Astrocyte (in vitro differentiated cells and primary cell): Measurements from ENCODE around the gene SLC8A2.

Experiments
- EZH2 ChIP-seq: IDR thresholded peaks from 2 replicates; pipeline ENCODE4 v1.6.1; 2012; ENCODE audit warnings: mild to moderate bottlenecking, low read length, inconsistent platforms; ENCODE audit not compliant: insufficient read depth
- TF ChIP-seq, protein P1 (sequence below): IDR thresholded peaks from 2 replicates; pipeline ENCODE4 v1.5.1; 2011; ENCODE audit warnings: low read depth, mild to moderate bottlenecking, inconsistent platforms, low read length, moderate library complexity; ENCODE audit not compliant: insufficient read depth

DNA sequence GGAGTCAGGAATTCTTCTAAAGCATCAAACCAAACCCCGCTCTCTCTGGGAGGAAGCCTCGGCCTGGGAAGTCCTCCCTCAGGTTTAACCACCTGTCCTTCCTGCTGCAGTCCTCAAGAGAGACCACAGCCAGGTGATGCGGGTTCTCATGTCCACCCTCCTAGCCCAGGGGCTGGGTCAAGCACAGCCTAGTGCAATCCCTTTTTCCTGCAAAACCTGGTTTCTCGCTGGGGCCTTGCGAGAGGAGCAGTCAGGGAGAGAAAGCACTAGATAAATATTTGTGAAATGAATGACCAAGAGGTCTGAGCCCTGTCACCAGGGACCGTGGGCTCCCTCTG lies 2.4 kb downstream of the SLC8A2 start:
- TF ChIP-seq, protein P1, sequence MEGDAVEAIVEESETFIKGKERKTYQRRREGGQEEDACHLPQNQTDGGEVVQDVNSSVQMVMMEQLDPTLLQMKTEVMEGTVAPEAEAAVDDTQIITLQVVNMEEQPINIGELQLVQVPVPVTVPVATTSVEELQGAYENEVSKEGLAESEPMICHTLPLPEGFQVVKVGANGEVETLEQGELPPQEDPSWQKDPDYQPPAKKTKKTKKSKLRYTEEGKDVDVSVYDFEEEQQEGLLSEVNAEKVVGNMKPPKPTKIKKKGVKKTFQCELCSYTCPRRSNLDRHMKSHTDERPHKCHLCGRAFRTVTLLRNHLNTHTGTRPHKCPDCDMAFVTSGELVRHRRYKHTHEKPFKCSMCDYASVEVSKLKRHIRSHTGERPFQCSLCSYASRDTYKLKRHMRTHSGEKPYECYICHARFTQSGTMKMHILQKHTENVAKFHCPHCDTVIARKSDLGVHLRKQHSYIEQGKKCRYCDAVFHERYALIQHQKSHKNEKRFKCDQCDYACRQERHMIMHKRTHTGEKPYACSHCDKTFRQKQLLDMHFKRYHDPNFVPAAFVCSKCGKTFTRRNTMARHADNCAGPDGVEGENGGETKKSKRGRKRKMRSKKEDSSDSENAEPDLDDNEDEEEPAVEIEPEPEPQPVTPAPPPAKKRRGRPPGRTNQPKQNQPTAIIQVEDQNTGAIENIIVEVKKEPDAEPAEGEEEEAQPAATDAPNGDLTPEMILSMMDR, result no peak
- peak; percentile 35 for TF ChIP-seq EZH2
